Osteoblast (primary cell): Measurements from ENCODE around the gene BABAM1. TPM values are rescaled to one million over a fixed set of nuclear protein-coding genes. Genes with fewer than 3 reads are reported as not detected.

Experiments used
- DNase-seq: peaks from one replicate; pipeline ENCODE4 v3.0.0; 2011; ENCODE audit warnings: low spot score, mixed read lengths; ENCODE audit not compliant: insufficient read length; ENCODE audit errors: missing footprints
- H2AFZ ChIP-seq: 2 replicates; pipeline ENCODE4 v1.6.0; 2011; ENCODE audit warnings: mild to moderate bottlenecking, low read length
- H3K27ac ChIP-seq: 2 replicates; pipeline ENCODE4 v1.5.1; 2011; ENCODE audit warnings: mild to moderate bottlenecking, low read depth, low read length, moderate library complexity
- H3K27me3 ChIP-seq: 2 replicates; pipeline ENCODE4 v1.6.0; 2012; ENCODE audit warnings: mild to moderate bottlenecking, control low read depth, inconsistent platforms, low read length, moderate library complexity; ENCODE audit not compliant: insufficient read depth
- H3K36me3 ChIP-seq: 2 replicates; pipeline ENCODE4 v1.5.1; 2011; ENCODE audit warnings: mild to moderate bottlenecking, low read length, control low read depth, moderate library complexity; ENCODE audit not compliant: insufficient read depth
- H3K4me1 ChIP-seq: 2 replicates; pipeline ENCODE4 v1.5.1; 2011; ENCODE audit warnings: mild to moderate bottlenecking, low read length, control low read depth, moderate library complexity; ENCODE audit not compliant: insufficient read depth
- H3K4me2 ChIP-seq: 2 replicates; pipeline ENCODE4 v1.6.0; 2011; ENCODE audit warnings: mild to moderate bottlenecking, low read length; ENCODE audit not compliant: insufficient read depth
- H3K4me3 ChIP-seq: fragments of 200-600 bp; sonication (generic); 3 replicates; pipeline ENCODE4 v1.5.1; 2012; ENCODE audit warnings: mild to moderate bottlenecking, low read length, inconsistent platforms; ENCODE audit not compliant: insufficient read depth
- H3K79me2 ChIP-seq: 2 replicates; pipeline ENCODE4 v1.6.0; 2012; ENCODE audit warnings: mild to moderate bottlenecking, low read length, control low read depth, inconsistent platforms; ENCODE audit not compliant: insufficient read depth
- H3K9me3 ChIP-seq: 2 replicates; pipeline ENCODE4 v1.5.1; 2011; ENCODE audit warnings: low read depth, low read length, control low read depth
- H4K20me1 ChIP-seq: 2 replicates; pipeline ENCODE4 v1.6.0; 2012; ENCODE audit warnings: mild to moderate bottlenecking, low read length, control low read depth; ENCODE audit not compliant: insufficient read depth
- CTCF ChIP-seq: IDR thresholded peaks from 2 replicates; pipeline ENCODE4 v1.5.1; 2011; ENCODE audit warnings: mild to moderate bottlenecking, low read depth, low read length, moderate library complexity; ENCODE audit errors: extremely low read depth
- total RNA-seq: library from RNA; depleted of rRNA; stranded (reverse); fragments of >200 nt; gene quantifications from 2 replicates; pipeline ENCODE4 v1.2.3, GENCODE V29; 2012

The BABAM1 gene
- total RNA-seq, 1 donor = 76.7 TPM

GRCh38 chr19:17234911-17235299 lies 32.3 kb upstream of the BABAM1 start:
- TF ChIP-seq CTCF = no peak
- peaks cover 7% of the 10 kb centered on the region for H3K4me1 ChIP-seq
- H4K20me1 ChIP-seq = peaks cover 11% of the 10 kb centered on the region
- DNase-seq = peak; percentile 90
- H3K4me3 ChIP-seq = peak overlapping the region; percentile 71
- peaks cover 11% of the 10 kb centered on the region for H3K79me2 ChIP-seq
- no peak overlapping the region for H2AFZ ChIP-seq
- H3K27ac ChIP-seq = no peak overlapping the region
- H3K27me3 ChIP-seq = no peaks in the 10 kb centered on the region
- H3K36me3 ChIP-seq = peaks cover 20% of the 10 kb centered on the region
- no peaks in the 10 kb centered on the region for H3K9me3 ChIP-seq
- peak overlapping the region; percentile 77 for H3K4me2 ChIP-seq

GRCh38 chr19:17235300-17235970 lies 31.8 kb upstream of the BABAM1 start:
- H3K27me3 ChIP-seq = no peaks in the 10 kb centered on the region
- H3K36me3 ChIP-seq = peaks cover 20% of the 10 kb centered on the region
- peak; percentile 34 for TF ChIP-seq CTCF
- no peak overlapping the region for H3K27ac ChIP-seq
- peaks cover 14% of the 10 kb centered on the region for H3K79me2 ChIP-seq
- peak overlapping the region; percentile 77 for H3K4me2 ChIP-seq
- no peaks in the 10 kb centered on the region for H3K9me3 ChIP-seq
- H2AFZ ChIP-seq = peak overlapping the region; percentile 51
- peak; percentile 97 for DNase-seq
- H3K4me3 ChIP-seq = peak overlapping the region; percentile 71
- peaks cover 7% of the 10 kb centered on the region for H3K4me1 ChIP-seq
- peaks cover 11% of the 10 kb centered on the region for H4K20me1 ChIP-seq

GRCh38 chr19:17235971-17236777 lies 31.1 kb upstream of the BABAM1 start:
- no peak for TF ChIP-seq CTCF
- Histone ChIP-seq H3K79me2 (peaks cover 21% of the 10 kb centered on the region), H3K9me3 (no peaks in the 10 kb centered on the region), H3K36me3 (peaks cover 22% of the 10 kb centered on the region), H3K4me3 (peak overlapping the region; percentile 71), H3K4me1 (peaks cover 7% of the 10 kb centered on the region), H3K4me2 (peak overlapping the region; percentile 77), H2AFZ (no peak overlapping the region), H3K27me3 (no peaks in the 10 kb centered on the region), H4K20me1 (peaks cover 18% of the 10 kb centered on the region), H3K27ac (no peak overlapping the region)
- DNase-seq = peak; percentile 77

GRCh38 chr19:17236811-17237543 lies 30.3 kb upstream of the BABAM1 start:
- H3K36me3 ChIP-seq = peaks cover 18% of the 10 kb centered on the region
- DNase-seq = peak; percentile 44
- peaks cover 25% of the 10 kb centered on the region for H3K79me2 ChIP-seq
- no peaks in the 10 kb centered on the region for H3K9me3 ChIP-seq
- no peak overlapping the region for H3K4me2 ChIP-seq
- H3K4me3 ChIP-seq = no peak overlapping the region
- H3K4me1 ChIP-seq = peaks cover 7% of the 10 kb centered on the region
- TF ChIP-seq CTCF = no peak
- no peaks in the 10 kb centered on the region for H3K27me3 ChIP-seq
- H3K27ac ChIP-seq = no peak overlapping the region
- H2AFZ ChIP-seq = no peak overlapping the region
- peaks cover 23% of the 10 kb centered on the region for H4K20me1 ChIP-seq
